Right lobe of liver (tissue), 6 donors: ENCODE data around the gene COMT. TPM values are rescaled to one million over a fixed set of nuclear protein-coding genes. Genes with fewer than 3 reads are reported as not detected.

Experiments used
- ATAC-seq, 4 donors: fragments of 200-7000 bp; cut with Tn5 transposase; one replicate each; pipeline ENCODE4 v1.9.1; 2020; ENCODE audit warnings: mild to moderate bottlenecking in 4 of 4, moderate library complexity in 4 of 4
- DNase-seq, 3 donors: peaks; one replicate each; pipeline ENCODE4 v3.0.0-alpha.2; 2020
- H3K27ac ChIP-seq, 3 donors: fragments of 200-600 bp; one replicate each; pipeline ENCODE4 v1.8.0; 2022
- H3K27me3 ChIP-seq, 2 donors: fragments of 200-600 bp; one replicate each; pipeline ENCODE4 v1.8.0; 2022
- H3K36me3 ChIP-seq, 4 donors: fragments of 200-600 bp; sonication (generic) in 1 of 4; one replicate each; pipeline versions ENCODE4 v1.5.1 to v1.8.0; 2017 to 2022; ENCODE audit warnings: control low read depth in 1 of 4
- H3K4me1 ChIP-seq, 4 donors: fragments of 200-600 bp; sonication (generic) in 1 of 4; one replicate each; pipeline versions ENCODE4 v1.5.1 to v1.8.0; 2017 to 2022; ENCODE audit warnings: control low read depth in 1 of 4
- H3K4me3 ChIP-seq, 3 donors: fragments of 200-600 bp; one replicate each; pipeline ENCODE4 v1.8.0; 2022
- H3K9me3 ChIP-seq, 4 donors: fragments of 200-600 bp; sonication (generic) in 1 of 4; one replicate each; pipeline versions ENCODE4 v1.5.1 to v1.8.0; 2017 to 2022; ENCODE audit warnings: control low read depth in 1 of 4
- POLR2A ChIP-seq: fragments of 450-650 bp; IDR thresholded peaks from one replicate; pipeline ENCODE4 v1.6.1; 2017; ENCODE audit warnings: antibody characterized with exemption, mild to moderate bottlenecking
- WGBS: methylation state at CpG from one replicate; pipeline ENCODE4 v1.1.6; 2018; ENCODE audit warnings: low coverage, low lambda C conversion rate; ENCODE audit not compliant: insufficient coverage; ENCODE audit errors: missing lambda C conversion rate; 5-methylcytosine and 5-hydroxymethylcytosine counted together
- intact Hi-C, 2 donors: fragments of 100-400 bp; cut with DNase I; formaldehyde crosslinking; loops; one replicate each; pipeline versions ENCODE4 v1.11.2 to v1.14.1; 2022
- total RNA-seq, 6 experiments: library from RNA; depleted of rRNA in 2 of 6; stranded (reverse); fragments of >200 nt in 2 of 6; fragmentation: NEBNext Ultra II Directional in 3 of 6; extraction: Animal tissue kit (Norgen Biotek cat#: 25700) in 3 of 6; gene quantifications; one replicate each; pipeline versions ENCODE4 v1.1.0 to v1.2.4, GENCODE V29; 2016 to 2023
- TF ChIP-seq, protein P1 (sequence below), 4 donors: fragments of 200-600 bp in 3 of 4; fragments of 450-650 bp in 1 of 4; IDR thresholded peaks; one replicate each; pipeline versions ENCODE4 v1.5.1 to v1.8.0; 2016 to 2022; ENCODE audit warnings: antibody characterized with exemption in 4 of 4, mild to moderate bottlenecking in 2 of 4
- donor health status: DM: no; HTN: yes; CAD: no.
- donor health status: DM: no; HTN: no; CAD: no.
- donor health status: DM: no; HTN: no; CAD: no.
- donor health status: DM: no; HTN: yes; CAD: no.
- donor health status: DM: no; HTN: yes; CAD: no.

COMT gene
- total RNA-seq, 6 experiments from 2014 or later: 144 to 270 (median 200) TPM

DNA sequence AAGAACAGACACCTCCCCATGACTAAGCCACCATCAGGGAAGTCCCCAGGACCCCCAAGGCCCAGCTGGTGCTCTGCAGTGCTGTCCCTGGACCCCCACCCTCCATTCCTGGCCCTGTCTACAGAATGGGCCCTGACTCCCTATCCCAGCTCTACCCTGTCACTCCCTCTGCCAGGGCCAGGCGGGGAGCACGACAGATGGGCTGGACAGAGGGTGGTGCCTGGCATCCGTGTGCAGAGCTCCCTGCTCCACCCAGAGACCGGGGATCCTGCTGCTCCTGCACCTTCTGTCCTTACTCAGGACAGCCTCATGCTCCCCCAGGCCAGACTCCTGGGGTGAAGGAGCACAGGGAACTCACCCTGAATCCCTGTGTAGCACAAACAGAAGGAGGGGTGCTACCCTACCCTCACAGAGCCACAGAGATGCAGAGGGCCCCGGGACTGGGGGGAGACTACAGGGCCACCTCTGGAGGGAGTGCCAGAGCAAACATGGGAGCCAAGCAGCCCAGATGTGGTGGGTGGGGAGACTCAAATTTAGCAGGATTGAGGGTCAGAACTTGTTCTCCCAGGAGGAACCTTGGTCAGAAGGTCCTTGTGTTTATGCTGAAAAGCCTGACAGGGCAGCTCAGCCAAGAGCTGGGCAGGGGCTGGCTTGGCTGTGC, 73.1 kb downstream of the COMT start:
- Histone ChIP-seq H3K27ac (no peak overlapping the region), H3K27me3 (no peaks in the 10 kb centered on the region), H3K36me3 (no peaks in the 10 kb centered on the region), H3K9me3 (no peaks in the 10 kb centered on the region), H3K4me3 (no peak overlapping the region), H3K4me1 (peaks cover 0 to 23% (median 2%) of the 10 kb centered on the region in 4 donors)
- intact Hi-C loops: loop anchor here in 1 of 2 donors (5.0 kb wide), 1 partner anchor 37 kb away; no protein-coding TSS in a partner anchor
- ATAC-seq (peak in 3 of 4 donors; percentile 9 to 56 (median 11)), DNase-seq (peak in 2 of 3 donors; percentile 66 to 72)
- no CpG with 5 or more reads among the region's 5 CpGs for WGBS
- TF ChIP-seq POLR2A: no peak
- TF ChIP-seq, protein P1, sequence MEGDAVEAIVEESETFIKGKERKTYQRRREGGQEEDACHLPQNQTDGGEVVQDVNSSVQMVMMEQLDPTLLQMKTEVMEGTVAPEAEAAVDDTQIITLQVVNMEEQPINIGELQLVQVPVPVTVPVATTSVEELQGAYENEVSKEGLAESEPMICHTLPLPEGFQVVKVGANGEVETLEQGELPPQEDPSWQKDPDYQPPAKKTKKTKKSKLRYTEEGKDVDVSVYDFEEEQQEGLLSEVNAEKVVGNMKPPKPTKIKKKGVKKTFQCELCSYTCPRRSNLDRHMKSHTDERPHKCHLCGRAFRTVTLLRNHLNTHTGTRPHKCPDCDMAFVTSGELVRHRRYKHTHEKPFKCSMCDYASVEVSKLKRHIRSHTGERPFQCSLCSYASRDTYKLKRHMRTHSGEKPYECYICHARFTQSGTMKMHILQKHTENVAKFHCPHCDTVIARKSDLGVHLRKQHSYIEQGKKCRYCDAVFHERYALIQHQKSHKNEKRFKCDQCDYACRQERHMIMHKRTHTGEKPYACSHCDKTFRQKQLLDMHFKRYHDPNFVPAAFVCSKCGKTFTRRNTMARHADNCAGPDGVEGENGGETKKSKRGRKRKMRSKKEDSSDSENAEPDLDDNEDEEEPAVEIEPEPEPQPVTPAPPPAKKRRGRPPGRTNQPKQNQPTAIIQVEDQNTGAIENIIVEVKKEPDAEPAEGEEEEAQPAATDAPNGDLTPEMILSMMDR (IDR thresholded peaks at IDR 0.05): no peak

DNA sequence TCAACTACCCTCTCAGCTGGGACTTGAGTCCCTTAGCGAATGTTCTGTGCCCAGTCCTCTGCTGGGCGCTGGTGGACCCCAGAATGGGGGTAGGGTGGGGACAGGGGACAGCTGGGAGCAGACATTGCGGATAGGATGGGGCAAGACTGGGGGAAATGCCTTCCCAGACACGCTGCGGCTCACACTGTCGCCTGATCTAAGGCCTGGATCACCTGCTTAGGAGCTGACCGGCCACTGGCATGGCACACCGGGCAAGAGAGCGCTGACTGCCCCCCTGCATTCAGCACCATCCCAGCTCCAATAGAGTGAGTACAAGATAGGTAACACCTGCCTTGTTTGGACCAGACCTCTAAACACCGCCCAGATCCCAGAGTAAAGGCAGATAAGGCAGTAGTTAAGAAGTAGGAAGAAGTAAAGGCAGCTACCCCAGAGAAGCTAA, 73.6 kb downstream of the COMT start:
- DNase-seq: peak in 1 of 3 donors; percentile 57
- no peaks in the 10 kb centered on the region for H3K36me3 ChIP-seq
- H3K27ac ChIP-seq: peak overlapping the region in 1 of 3 donors; percentile 43
- ATAC-seq: no peak
- intact Hi-C loops: loop anchor here in 1 of 2 donors (5.0 kb wide), 1 partner anchor 38 kb away; no protein-coding TSS in a partner anchor
- WGBS: 63% methylated on average over 4 of the region's 10 CpGs
- H3K9me3 ChIP-seq: no peaks in the 10 kb centered on the region
- H3K4me3 ChIP-seq: peak overlapping the region in 1 of 3 donors; percentile 80
- no peaks in the 10 kb centered on the region for H3K27me3 ChIP-seq
- TF ChIP-seq POLR2A: no peak
- H3K4me1 ChIP-seq: peaks cover 0 to 23% (median 2%) of the 10 kb centered on the region in 4 donors

DNA sequence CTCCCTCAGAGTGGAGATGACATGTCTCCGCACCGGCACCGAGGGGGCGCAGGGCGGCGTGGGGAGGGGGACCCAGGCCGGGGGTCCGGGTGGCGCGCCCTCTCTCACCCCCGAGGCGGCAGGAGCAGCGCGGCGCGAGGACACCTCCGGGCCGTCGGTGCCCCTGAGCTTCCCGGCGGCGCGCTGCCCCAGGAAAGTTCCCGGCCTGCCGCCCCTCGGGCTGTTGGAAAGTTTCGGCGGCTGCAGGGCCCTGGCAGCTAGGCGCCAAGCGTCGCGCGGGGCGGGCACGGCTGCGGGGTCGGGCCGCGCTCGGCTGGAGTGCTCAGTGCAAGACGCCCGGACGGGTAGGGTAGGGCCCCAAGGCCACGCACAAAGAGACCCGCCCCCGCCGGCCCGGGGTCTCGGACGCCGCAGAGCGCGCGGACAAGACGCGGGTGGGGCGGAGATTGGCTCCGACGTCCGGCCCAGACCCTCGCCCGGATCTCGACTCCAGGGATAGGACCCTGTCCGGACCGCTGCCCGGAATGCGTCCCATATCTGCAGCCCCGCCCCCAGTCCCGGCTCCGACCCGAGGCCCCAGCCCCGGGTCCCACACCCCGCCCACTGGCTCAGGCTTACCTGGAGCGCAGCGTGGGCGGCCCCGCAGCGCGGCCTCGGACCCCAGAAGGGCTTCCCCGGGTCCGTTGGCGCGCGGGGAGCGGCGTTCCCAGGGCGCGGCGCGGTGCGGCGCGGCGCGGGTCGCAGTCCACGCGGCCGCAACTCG, 74.6 kb downstream of the COMT start:
- no peak for TF ChIP-seq POLR2A
- TF ChIP-seq, protein P1 (IDR thresholded peaks at IDR 0.05): no peak
- peak in 3 of 4 donors; percentile 0 to 21 (median 3) for ATAC-seq
- H3K4me3 ChIP-seq: peak overlapping the region; percentile 73 to 85 (median 80)
- H3K4me1 ChIP-seq: peaks cover 0 to 27% (median 2%) of the 10 kb centered on the region in 4 donors
- peak in 2 of 3 donors; percentile 58 to 71 for DNase-seq
- intact Hi-C loops: loop anchor here in 1 of 2 donors (5.0 kb wide), 1 partner anchor 39 kb away; no protein-coding TSS in a partner anchor
- no peaks in the 10 kb centered on the region for H3K9me3 ChIP-seq
- WGBS: 0% methylated on average over 7 of the region's 101 CpGs
- H3K27me3 ChIP-seq: no peaks in the 10 kb centered on the region
- no peaks in the 10 kb centered on the region for H3K36me3 ChIP-seq
- H3K27ac ChIP-seq: peak overlapping the region in 1 of 3 donors; percentile 43

DNA sequence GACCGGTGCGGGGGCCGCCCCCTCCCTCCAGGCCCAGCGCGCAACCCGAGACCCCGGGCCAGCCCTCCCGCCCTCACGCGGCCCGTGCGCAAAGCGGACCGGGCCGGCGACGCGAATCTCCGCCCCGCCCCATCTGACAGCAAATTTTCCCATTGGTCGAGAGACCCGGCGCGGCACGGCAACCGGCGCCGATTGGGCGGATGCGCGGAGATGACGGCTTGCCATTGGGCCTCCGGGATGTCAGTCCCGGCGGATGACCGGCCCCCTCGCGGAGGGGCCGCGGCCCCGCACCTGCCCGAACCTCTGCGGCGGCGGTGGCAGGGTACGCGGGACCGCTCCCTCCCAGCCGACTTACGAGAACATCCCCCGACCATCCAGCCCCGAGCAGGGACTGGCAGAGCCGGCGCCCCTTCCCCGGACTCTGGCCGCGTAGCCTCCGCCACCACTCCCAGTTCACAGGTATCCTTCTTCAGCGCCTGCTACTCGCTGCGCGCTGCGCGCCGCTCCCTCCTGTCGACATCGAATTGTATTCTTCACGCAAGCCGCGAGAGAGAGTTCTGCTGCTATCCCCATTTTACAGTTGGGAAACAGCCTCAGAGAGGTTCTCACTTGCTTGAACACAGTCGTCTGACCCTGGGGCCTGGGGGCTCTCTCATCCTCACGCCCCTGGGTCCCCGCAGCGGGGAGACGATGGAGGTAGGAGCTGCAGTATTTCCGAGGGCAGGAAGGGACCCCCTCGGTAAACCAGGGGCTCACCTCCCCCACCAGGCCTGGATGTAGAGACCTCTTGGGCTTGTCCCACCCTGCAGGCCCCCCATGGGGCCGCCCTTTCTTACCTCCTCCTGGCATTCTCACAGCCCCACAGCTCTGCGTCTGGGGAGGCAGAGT, 75.4 kb downstream of the COMT start, which contains the start of gene ARVCF:
TSS of gene ARVCF (minus strand) at position 90 of the 888 bp plus-strand sequence. CDS start 26,029 bp downstream, outside the sequence.
- Histone ChIP-seq H3K27ac (peak within 1 kb of the TSS in 1 of 3 donors; percentile 43), H3K4me1 (peaks cover 0 to 32% (median 2%) of the 10 kb centered on the region in 4 donors), H3K27me3 (no peaks in the 10 kb centered on the region), H3K4me3 (peak within 1 kb of the TSS; percentile 73 to 85 (median 80)), H3K36me3 (no peaks in the 10 kb centered on the region), H3K9me3 (no peaks in the 10 kb centered on the region)
- TF ChIP-seq POLR2A: no peak
- TF ChIP-seq, protein P1 (IDR thresholded peaks at IDR 0.05): peak; percentile 10 to 30 (median 14)
- peak; percentile 69 to 80 (median 78) for ATAC-seq
- intact Hi-C loops: loop anchor here in 1 of 2 donors (5.0 kb wide), 1 partner anchor 40 kb away; no protein-coding TSS in a partner anchor
- 9% methylated on average over 11 of the region's 79 CpGs for WGBS
- peak; percentile 94 to 96 (median 95) for DNase-seq
